RWPE1 (cell line): ENCODE data around the gene BRS3.

Source experiments
- CTCF ChIA-PET: fragments of 350-600 bp; sonication (Branson Sonifier 250); formaldehyde crosslinking; extraction: SDS; loops from one replicate; lab custom pipeline; 2021; lab: Yijun Ruan, JAX
- POLR2A ChIA-PET: fragments of 400-600 bp; formaldehyde crosslinking; extraction: SDS; loops from one replicate; lab custom pipeline; 2020; ENCODE audit warnings: antibody characterized with exemption; ENCODE audit not compliant: low non-redundant PET; lab: Yijun Ruan, JAX
- DNase-seq: peaks from one replicate; pipeline ENCODE4 v3.0.0; 2012; ENCODE audit warnings: low spot score
- H3K27ac ChIP-seq: fragments of 450-650 bp; 2 replicates; pipeline ENCODE4 v1.5.1; 2017
- CTCF ChIP-seq: fragments of 450-650 bp; conservative IDR thresholded peaks from 2 replicates; pipeline ENCODE4 v1.5.1; 2017; ENCODE audit warnings: low read depth, mild to moderate bottlenecking

The BRS3 gene

GRCh38 chrX:136467303-136467702 is 20.4 kb upstream of the BRS3 start:
- CTCF ChIA-PET = no interaction called here
- no peak for DNase-seq
- H3K27ac ChIP-seq = no peak overlapping the region
- no peak for TF ChIP-seq CTCF
- POLR2A ChIA-PET = no interaction called here

GRCh38 chrX:136468391-136469103 is 19.2 kb upstream of the BRS3 start:
- no peak for TF ChIP-seq CTCF
- ChIA-PET CTCF (no interaction called here), POLR2A (no interaction called here)
- DNase-seq = no peak
- H3K27ac ChIP-seq = no peak overlapping the region

GRCh38 chrX:136473663-136474062 is 14.1 kb upstream of the BRS3 start:
- CTCF ChIA-PET = no interaction called here
- POLR2A ChIA-PET = no interaction called here
- DNase-seq = no peak
- no peak for TF ChIP-seq CTCF
- H3K27ac ChIP-seq = no peak overlapping the region

- no peak for TF ChIP-seq CTCF
- no peak for DNase-seq
- ChIA-PET CTCF (interaction anchor here (0.5 kb wide), 1 partner anchor 39 kb away, joined by 3 read pairs; no protein-coding TSS in a partner anchor), POLR2A (no interaction called here)
- no peak overlapping the region for H3K27ac ChIP-seq
Measured at GRCh38 chrX:136475236-136475635, 12.5 kb upstream of the BRS3 start.

- H3K27ac ChIP-seq = no peak overlapping the region
- DNase-seq = no peak
- no peak for TF ChIP-seq CTCF
- ChIA-PET POLR2A (no interaction called here), CTCF (no interaction called here)
Measured at GRCh38 chrX:136476501-136476900, 11.2 kb upstream of the BRS3 start.

- no peak for TF ChIP-seq CTCF
- ChIA-PET CTCF (no interaction called here), POLR2A (no interaction called here)
- H3K27ac ChIP-seq = no peak overlapping the region
- DNase-seq = no peak
Measured at GRCh38 chrX:136477026-136477425, 10.7 kb upstream of the BRS3 start.
